Left lobe of liver (tissue), 2 donors: ENCODE measurements around the gene GLIS2. TPM values are rescaled to one million over a fixed set of nuclear protein-coding genes. Genes with fewer than 3 reads are reported as not detected.
A peak's percentile ranks its signal among the peaks of the same experiment; 100 is the strongest.

Experiments
- ATAC-seq: fragments of 200-7000 bp; cut with Tn5 transposase; one replicate; pipeline ENCODE4 v1.9.1; 2020; ENCODE audit warnings: mild to moderate bottlenecking, moderate library complexity
- DNase-seq: peaks from one replicate; pipeline ENCODE4 v3.0.0-alpha.2; 2020; ENCODE audit warnings: low spot score
- total RNA-seq: library from RNA; stranded (reverse); gene quantifications from one replicate; pipeline ENCODE4 v1.2.1, GENCODE V29; 2021
- donor health status: DM: no; HTN: no; CAD: no; lungs with moderate emphysema.
- donor health status: DM: no; HTN: yes; CAD: no.

The GLIS2 gene
- total RNA-seq, 1 donor from 2014 or later, result 1.6 TPM

- DNase-seq, result no peak
- ATAC-seq, result no peak
These were observed 51.6 kb downstream of the GLIS2 start for GRCh38 chr16:4367393-4367856.

- ATAC-seq, result peak; percentile 12
- DNase-seq, result peak; percentile 79
These were observed 53.3 kb downstream of the GLIS2 start for GRCh38 chr16:4369007-4369733.

GRCh38 chr16:4370151-4370550, 54.3 kb downstream of the GLIS2 start:
- no peak for ATAC-seq

GRCh38 chr16:4370570-4371356, 54.9 kb downstream of the GLIS2 start:
- DNase-seq (no peak), ATAC-seq (no peak)

More at GRCh38 chr16:4370151-4370550, 54.3 kb downstream of the GLIS2 start:
- no peak for DNase-seq

GRCh38 chr16:4371357-4372000, 55.6 kb downstream of the GLIS2 start, which contains the start of gene VASN:
Gene VASN, plus strand, starts transcription at chr16:4371848. Its CDS starts 9,030 bp downstream, at chr16:4380878.
- peak; percentile 92 for DNase-seq
- peak; percentile 61 for ATAC-seq

GRCh38 chr16:4372001-4372577, 56.2 kb downstream of the GLIS2 start:
- peak; percentile 2 for ATAC-seq
- no peak for DNase-seq

- DNase-seq (peak; percentile 94), ATAC-seq (peak; percentile 60)
These were observed 56.9 kb downstream of the GLIS2 start for GRCh38 chr16:4372578-4373355.

GRCh38 chr16:4373356-4373908, 57.6 kb downstream of the GLIS2 start:
- DNase-seq (no peak), ATAC-seq (no peak)

- ATAC-seq (peak; percentile 16), DNase-seq (peak; percentile 78)
These were observed 58.3 kb downstream of the GLIS2 start for GRCh38 chr16:4373909-4374742.

GRCh38 chr16:4375717-4376116, 59.9 kb downstream of the GLIS2 start:
- DNase-seq (no peak), ATAC-seq (no peak)

- DNase-seq (peak; percentile 97), ATAC-seq (peak; percentile 47)
These were observed 60.4 kb downstream of the GLIS2 start for GRCh38 chr16:4376126-4376892.

- DNase-seq (no peak), ATAC-seq (no peak)
These were observed 61.2 kb downstream of the GLIS2 start for GRCh38 chr16:4376893-4377572.

- ATAC-seq (no peak), DNase-seq (no peak)
These were observed 61.8 kb downstream of the GLIS2 start for GRCh38 chr16:4377573-4378154.

GRCh38 chr16:4378161-4378666, 62.3 kb downstream of the GLIS2 start:
- no peak for DNase-seq
- ATAC-seq, result no peak

- DNase-seq (no peak), ATAC-seq (no peak)
These were observed 63.3 kb downstream of the GLIS2 start for GRCh38 chr16:4378999-4379690.
